Activated CD8-positive, alpha-beta memory T cell treated with anti-CD3 and anti-CD28 coated beads for 4 hours (primary cell): Measurements from ENCODE around the gene KTN1.
A peak's percentile ranks its signal among the peaks of the same experiment; 100 is the strongest.

Experiments used
- DNase-seq, 2 donors: peaks; one replicate each; pipeline ENCODE4 v3.0.0-alpha.2; 2020; ENCODE audit warnings: low read depth in 2 of 2

KTN1 gene

DNA sequence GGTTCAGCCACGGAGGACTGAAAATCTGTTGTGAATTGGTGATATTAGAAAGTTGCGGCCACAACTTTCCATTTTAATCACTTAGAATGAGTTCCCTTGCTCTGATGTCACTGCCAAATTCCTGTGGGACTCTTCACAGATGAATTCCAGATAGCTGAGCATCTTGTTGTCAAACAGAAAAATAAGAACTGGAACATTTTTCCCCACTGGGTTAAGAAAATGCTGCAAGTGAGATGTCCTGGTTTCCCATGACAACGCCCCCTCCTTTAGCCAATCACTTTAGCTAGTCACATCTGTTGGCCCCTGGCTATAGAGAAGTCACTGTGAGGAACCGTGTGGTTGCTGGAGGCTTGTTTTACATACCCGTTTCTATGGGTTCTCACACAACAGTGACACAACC, 135.9 kb downstream of the KTN1 start:
- DNase-seq, result no peak

DNA sequence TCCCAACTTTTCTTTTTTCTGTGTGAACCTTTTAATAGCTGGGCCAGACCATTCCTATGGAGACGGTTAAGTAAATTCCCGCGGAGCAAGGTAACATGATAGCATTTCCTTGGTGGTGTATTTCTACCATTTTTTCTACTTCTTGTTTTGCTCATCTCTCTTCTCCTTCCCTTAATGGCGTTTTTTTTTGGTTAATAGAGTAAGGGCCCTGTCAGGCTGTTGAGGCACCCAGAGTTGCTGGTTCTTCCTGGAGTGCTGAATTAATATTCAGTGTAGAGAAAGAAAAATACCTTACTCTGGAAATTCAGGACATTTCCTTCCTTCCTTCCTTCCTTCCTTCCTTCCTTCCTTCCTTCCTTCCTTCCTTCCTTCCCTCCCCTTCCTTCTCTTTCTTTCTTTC, 137.6 kb downstream of the KTN1 start:
- DNase-seq, result no peak

DNA sequence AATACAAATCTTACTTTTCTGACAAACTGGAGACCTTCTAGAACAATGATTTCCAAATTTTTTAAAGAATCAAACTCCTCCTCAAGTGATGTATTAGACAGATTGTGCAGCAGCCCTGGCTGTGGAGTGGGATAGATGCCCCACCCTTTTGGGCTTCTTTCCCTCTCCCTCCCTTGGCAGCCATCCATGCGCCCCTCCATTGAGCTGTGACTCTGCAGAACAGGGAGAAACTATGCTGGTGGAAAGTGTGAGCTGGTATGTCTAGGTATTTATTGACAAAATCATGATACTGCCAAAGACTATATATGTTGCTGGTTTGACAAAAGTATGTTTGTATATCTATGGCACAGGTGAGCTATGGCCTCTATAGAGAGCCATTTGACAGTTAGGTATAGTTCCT, 138.5 kb downstream of the KTN1 start:
- no peak for DNase-seq

DNA sequence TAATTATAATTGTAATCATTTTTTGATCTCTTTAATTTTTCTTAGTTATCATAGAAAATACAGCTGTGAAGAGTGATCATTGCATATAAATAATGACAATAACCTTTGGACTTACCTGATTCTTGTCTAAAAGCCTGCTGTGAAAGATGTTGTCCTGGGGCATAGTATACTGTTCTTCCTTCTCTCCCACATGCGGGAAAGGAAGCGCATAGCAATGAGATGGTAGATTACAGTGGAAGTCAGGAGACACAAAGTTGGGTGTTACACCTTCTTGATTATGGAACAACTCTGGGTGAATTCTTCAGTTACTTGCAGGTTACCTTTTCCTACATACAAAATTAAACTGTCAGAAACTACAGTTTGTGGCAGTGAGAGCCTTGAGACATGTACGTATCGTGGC, 140.8 kb downstream of the KTN1 start:
- DNase-seq, result no peak

DNA sequence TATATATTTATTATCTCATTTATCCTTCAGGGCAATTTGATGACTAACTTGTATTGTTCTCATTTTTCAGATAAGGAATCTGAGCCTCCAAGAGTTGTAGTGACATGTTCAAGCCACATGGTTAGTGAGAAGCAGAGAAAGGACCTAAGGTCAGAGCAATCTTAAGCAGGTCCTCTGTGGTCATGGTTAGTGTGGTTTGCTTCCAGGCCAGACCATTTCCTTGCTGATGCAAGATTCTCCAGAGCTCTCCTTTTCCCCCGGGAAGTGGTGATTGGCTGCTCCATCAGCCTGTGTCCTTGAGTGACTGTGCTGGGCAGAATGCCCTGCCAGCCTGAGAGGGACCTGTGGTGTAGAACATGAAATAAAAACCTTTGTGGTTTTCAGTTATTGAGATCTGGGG, 141.3 kb downstream of the KTN1 start:
- DNase-seq, result no peak

DNA sequence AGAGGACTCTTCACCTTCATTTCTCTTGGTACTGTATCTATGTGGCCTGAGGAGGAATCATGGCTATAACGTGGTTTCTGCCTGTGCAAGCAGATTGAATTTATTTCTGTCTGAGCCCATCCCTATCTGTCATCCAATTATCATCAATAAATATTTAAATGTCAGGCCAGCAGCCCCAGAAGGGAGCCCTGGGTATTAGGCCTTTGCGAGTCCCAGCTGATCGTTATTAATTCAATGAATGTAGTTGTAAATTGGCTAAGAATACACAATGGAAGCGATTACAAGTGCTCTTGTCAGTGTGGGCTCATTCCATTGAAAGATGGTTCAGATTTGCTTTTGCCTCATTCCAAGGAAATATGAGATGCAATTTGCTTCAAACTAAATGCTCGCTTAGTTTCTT, 142.0 kb downstream of the KTN1 start:
- DNase-seq, result no peak

DNA sequence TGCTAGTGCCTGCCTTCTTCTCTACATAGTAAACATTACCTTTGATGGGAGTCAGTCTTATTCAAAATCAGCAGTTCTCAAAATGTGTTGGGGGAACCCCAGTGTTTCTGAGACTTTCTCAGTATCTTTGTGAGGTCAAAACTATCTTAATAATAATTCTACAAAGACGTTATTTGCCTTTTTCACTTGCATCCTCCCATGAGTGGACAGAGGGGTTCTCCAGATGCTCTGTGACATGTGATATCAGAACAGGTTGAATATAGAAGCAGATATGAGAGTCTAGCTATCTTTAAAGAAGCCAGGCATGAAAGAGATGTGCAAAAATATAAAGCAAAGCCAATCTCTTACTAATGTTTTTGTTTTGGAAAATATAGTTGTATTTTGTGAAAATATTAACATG, 144.7 kb downstream of the KTN1 start:
- no peak for DNase-seq

DNA sequence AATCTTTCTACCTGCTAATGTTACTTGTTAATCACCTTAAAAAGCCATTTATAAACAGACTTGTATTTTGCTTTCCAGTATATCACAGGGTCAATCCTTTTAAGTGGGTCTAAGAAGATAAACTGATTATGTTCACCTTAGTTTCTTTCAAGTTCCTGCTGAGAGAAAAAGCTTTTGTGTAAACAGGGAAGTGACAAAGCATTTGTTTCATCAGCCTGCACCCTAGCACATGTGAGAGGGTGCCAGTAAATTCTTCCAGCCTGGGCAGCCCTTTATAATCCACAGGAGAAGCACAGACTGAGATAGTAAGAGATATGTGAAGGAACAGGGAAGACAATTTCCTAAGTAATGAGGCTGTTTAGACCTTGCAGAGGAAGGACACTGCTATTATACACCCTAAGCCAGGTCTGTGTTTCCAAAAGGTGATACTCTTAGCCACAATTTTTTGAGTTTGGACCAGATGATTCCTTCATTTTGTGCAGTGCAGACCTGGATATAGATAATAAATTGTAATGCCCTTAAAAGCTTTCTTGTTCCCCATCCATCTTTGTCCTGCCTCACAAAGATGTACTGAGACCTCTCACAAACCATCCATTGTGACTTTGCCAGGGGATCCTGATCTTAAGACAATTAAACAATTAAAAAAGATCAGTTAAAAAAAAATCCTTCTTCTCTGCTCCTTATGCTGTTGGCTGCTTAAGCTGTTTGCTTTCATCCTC, 150.7 kb downstream of the KTN1 start:
- no peak for DNase-seq

DNA sequence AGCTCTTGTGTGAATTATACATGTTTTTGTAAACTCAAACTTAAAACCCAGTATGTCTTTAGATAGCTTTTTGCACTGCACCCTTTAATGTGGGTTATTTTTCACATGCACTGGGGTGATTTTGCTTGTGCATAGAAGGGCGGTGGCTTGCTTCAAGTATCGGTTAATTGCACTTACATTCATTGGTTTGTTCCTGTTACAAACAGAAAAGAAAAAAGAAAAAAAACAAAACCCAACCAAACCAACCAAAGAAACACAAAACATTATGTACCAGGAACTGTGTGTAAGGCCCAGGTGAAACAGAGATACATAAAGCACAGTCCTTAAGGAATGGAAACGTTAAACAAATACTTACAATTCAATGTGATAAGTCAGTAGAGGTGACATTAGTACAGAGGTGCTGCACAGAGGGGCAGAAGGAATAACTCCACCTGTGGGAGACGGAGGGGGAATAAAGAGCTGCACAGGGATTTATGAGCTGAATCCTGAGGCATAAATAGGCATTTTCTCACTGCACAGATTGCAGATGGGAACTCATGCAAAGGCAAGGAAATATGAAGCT, 151.4 kb downstream of the KTN1 start:
- DNase-seq, result no peak

DNA sequence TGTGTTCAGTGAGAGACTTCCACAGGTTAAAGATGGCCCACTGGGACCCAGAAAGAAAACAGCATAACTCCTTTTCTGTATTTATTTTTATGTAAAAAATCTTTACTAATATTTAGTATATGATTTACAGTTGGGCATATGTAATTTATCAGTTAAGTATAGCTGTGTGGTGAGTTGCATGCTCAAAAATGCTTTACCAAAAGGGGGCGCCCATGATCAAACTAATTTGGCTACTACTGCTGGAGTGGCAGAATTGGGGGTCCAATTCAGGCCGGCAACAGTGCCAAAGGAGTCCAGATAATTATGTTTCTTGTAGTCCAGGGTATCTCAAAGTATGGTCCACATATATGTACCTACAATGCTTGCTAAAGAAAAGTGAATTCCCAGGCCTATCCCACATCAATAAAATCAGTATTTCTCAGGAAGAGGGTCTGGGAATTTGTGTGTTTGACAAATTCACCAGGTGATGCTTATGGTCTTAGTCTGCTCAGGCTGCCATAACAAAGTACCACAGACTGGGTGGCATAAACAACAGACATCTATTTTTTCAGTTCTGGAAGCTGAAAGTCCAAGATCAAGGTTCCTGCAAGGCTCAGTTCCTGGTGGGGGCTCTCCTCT, 152.0 kb downstream of the KTN1 start:
- DNase-seq, result peak; percentile 4 to 15

DNA sequence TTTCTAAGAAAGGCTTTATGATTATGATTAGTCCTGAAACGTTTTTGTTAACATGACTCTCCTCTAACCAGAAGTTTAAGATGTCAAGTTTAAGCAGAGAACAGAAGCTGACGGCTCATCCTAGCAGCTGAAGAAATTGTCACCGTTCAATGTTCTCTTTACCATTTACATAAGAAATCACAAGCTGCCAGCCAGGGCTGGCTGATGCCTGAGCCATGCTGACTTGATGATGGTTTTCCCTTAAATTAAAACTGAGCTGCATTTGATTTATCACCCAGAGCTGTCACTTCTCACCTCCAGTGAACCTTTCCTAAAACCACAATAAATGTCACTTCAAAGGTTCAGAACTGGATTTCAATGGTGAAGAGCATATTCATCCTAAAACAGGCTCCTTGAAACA, 153.6 kb downstream of the KTN1 start:
- no peak for DNase-seq
